Stomach (tissue), 4 donors: Measurements from ENCODE around the gene ANOS1.

Experiments
- EP300 ChIP-seq: sonication (generic); formaldehyde crosslinking; IDR thresholded peaks from one replicate; pipeline ENCODE4 v1.6.1; 2017; ENCODE audit warnings: antibody characterized with exemption
- POLR2A ChIP-seq, 4 donors: fragments of 450-650 bp; IDR thresholded peaks; one replicate each; pipeline ENCODE4 v1.6.1; 2016; ENCODE audit warnings: antibody characterized with exemption in 4 of 4, control low read depth in 2 of 4, mild to moderate bottlenecking in 1 of 4, moderate library complexity in 1 of 4
- POLR2AphosphoS5 ChIP-seq, 3 donors: sonication (generic); formaldehyde crosslinking; IDR thresholded peaks; one replicate each; pipeline ENCODE4 v1.6.1; 2016; ENCODE audit warnings: antibody characterized with exemption in 3 of 3

DNA sequence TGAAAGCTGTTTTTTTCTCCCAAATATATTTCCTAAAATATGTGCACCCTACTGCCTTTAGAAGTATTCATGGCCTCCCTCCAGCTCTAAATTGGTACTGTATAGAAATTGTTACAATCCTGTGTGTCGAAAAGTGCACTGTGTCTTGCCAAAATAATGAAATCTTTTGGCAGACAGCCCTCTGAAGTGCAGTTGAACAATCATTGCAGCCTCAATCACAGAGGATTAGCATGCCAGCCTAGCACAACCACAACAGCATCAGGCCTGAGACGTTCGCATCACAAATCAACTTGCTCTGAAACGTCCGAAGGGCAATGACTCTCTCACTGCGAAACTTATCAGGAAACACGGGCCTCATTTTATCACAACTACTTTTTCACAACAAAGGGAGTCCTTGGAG lies 99.0 kb downstream of the ANOS1 start:
- TF ChIP-seq POLR2AphosphoS5 (IDR thresholded peaks at IDR 0.05) = no peak
- no peak for TF ChIP-seq EP300
- no peak for TF ChIP-seq POLR2A (IDR thresholded peaks at IDR 0.05)
